Erythroblast (primary cell): ENCODE data around the gene PPDPF.
"Not testable (repeated sequence)": the region's sequence is repeated elsewhere in the genome, so short reads cannot be mapped to it uniquely, and the experiment has no call there.

Source experiments
- DNase-seq, 2 experiments: peaks; one replicate each; lab custom pipeline; 2025; lab: John Stamatoyannopoulos, UW
- GATA1 ChIP-seq: IDR thresholded peaks from 2 replicates; pipeline ENCODE4 v1.6.1; 2011; ENCODE audit warnings: low read depth, mild to moderate bottlenecking, control low read depth, low read length, moderate library complexity
- POLR2A ChIP-seq: IDR thresholded peaks from 2 replicates; pipeline ENCODE4 v1.6.1; 2011; ENCODE audit warnings: mild to moderate bottlenecking, low read length

The PPDPF gene

GRCh38 chr20:63520504-63520933 lies at the start of gene PPDPF:
Gene PPDPF (plus strand): TSS chr20:63520765. CDS start chr20:63521309, 544 bp downstream.
- DNase-seq, result peak; percentile 89 to 96
- TF ChIP-seq GATA1 (no peak), POLR2A (peak; percentile 72)

DNA sequence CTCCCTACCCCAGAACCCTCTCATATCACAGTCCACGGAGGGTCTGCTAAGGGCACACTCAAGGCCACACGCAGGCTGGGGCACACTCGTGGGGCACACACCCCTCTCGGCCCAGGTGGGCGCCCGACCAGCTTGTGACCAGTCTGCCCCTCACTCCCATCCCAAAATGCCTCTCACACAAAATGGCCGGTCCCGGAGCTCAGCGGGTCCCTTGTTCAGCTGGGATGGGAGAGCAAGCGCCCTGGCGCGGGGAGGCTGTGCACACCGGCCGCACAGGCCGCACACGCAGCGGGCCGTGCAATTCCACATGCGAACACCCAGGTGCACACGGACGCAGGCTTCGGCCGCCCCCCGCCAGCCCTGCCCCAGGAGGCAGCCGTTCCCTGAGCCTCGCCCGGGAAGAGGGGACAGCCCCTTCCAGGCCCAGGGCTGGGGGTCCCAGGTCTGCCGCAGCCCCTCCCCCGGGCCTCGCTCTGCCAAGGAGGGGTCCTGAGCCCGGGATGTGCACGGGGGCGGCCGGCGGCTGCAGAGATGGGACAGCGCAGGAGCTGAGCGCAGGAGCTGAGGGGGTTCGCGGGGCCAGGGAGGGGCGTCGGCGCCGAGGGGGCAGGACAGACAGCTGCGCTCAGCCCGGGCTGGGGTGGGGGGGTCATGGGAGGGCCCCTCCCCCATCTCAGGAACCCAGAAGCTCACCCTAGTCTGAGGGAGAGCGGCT lies 49.4 kb upstream of the PPDPF start:
- DNase-seq, result no peak
- TF ChIP-seq GATA1 (no peak), POLR2A (no peak)

DNA sequence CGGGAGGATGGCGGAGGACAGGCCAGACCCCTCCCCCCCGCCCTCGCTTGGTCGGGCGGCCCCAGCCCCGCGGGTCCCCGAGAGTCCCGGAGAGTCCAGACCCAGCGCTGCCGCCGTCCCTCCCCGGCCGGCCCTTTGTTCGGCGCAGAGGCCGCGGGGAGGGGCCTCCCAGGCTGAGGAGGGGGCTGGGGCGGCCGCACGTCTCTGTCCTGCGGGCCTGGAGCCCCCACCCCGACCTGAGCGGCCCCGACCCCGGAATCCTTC lies 48.9 kb upstream of the PPDPF start:
- TF ChIP-seq GATA1, result no peak
- no peak for TF ChIP-seq POLR2A
- DNase-seq, result no peak

DNA sequence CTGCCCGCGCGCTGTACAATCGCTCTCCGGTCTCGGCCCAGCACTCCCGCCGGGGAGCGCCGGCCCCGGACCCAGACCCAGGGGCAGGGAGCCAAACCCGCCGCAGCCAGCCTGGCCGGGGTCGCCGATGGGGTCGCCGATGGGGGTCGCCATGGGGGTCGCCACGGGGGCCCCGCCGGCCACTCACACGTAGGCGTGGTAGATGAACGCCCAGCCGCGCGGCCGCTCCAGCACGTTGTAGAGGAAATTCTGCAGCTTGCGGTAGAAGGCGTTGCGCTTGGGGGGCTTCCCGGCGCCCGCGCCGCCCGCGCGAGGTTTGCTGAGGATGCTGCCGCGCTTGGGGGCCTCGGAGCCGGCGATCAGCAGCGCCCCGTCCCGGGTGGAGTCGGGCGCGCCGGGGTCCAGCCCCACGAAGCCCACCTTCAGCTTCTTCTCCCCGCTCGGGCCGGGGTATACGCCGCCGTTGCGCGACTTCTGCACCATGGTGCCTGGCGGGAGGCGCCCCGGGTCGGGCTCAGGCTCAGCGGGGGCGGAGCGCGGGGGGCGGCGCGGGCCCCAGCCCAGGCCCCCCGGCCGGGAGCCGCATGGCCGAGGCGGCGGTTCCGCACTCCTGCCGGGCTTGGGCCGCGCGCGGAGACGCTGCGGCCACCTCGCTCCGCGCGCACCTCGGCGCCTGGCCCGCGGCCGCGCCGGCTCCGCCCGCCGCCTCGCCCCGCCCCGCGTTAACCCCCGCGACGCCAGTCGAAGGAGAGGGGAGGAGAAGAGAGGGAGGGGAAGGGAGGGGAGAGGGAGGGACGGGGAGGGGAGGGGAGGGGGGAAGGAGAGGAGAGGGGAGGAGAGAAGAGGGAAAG lies 48.4 kb upstream of the PPDPF start, which contains the start of gene KCNQ2:
Gene KCNQ2, minus strand, starts transcription at position 675 of the 851 bp plus-strand sequence. Its CDS starts 192 bp downstream, at position 483.
- TF ChIP-seq POLR2A (no peak), GATA1 (no peak)
- no peak for DNase-seq

- TF ChIP-seq POLR2A, result no peak
- TF ChIP-seq GATA1, result no peak
Observed at GRCh38 chr20:63472862-63473390, 47.6 kb upstream of the PPDPF start.

GRCh38 chr20:63473555-63474449 lies 46.8 kb upstream of the PPDPF start:
- DNase-seq, result no peak

More at GRCh38 chr20:63472862-63473390, 47.6 kb upstream of the PPDPF start:
- DNase-seq, result no peak

GRCh38 chr20:63475209-63475608 lies 45.4 kb upstream of the PPDPF start:
- no peak for TF ChIP-seq POLR2A
- no peak for TF ChIP-seq GATA1
- no peak for DNase-seq

More at GRCh38 chr20:63473555-63474449, 46.8 kb upstream of the PPDPF start:
- TF ChIP-seq GATA1 (no peak), POLR2A (no peak)

DNA sequence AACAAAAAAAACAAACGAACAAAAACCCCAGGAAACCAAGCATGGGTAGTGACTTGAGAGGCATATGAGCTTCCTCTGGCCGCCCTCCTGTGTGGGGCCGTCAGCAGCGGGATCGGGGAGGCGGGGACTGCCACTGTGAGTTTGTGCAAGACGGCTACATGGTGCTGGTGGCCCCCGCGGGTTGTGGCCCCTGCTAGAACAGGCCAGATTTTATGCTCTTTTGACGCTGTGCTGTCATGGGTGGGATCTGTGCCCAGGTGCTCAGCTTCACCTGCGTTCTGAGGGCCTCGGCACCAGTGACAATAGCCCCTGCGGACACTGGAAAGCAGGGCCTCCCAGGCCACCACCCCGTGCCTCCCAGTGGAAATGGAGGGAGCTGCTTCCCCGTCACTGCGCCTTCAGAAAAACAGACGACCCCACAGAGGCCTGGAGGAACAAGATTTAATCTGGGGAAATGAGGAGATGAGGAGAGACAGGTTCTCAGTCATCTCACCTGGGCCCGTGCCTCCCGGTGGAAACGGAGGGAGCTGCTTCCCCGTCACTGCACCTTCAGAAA lies 43.4 kb upstream of the PPDPF start:
- TF ChIP-seq GATA1, result no peak
- no peak for TF ChIP-seq POLR2A
- no peak for DNase-seq

- no peak for TF ChIP-seq POLR2A
Observed at GRCh38 chr20:63477944-63478343, 42.6 kb upstream of the PPDPF start.

GRCh38 chr20:63478346-63479302 lies 41.9 kb upstream of the PPDPF start:
- TF ChIP-seq POLR2A (no peak), GATA1 (no peak)
- no peak for DNase-seq

More at GRCh38 chr20:63477944-63478343, 42.6 kb upstream of the PPDPF start:
- no peak for DNase-seq

DNA sequence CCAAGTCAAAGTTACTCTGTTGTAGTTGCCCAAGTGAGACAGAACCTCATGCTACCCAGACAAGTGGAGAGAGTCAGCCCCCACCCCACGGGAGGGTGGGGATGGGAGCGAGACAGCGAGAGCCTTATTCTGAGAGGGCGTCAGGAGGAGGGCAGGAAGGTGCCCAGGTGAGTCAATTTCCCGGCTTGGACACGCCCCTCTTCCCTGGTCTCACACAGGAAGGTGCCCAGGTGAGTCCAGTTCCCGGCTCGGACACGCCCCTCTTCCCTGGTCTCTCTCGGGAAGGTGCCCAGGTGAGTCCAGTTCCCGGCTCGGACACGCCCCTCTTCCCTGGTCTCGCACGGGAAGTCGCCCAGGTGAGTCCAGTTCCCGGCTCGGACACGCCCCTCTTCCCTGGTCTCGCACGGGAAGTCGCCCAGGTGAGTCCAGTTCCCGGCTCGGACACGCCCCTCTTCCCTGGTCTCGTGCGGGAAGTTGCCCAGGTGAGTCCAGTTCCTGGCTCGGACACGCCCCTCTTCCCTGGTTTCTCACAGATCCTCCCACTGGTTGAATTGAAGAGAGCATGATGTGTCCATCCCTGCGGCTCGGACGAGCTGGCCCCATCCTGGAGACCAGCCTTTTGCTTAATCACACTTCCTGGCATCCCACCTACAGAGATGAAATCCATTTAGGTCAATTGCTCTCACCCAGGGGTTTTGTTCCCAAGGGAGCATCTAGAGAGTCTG lies 40.7 kb upstream of the PPDPF start:
- DNase-seq, result not testable (repeated sequence)

GRCh38 chr20:63481503-63481902 lies 39.1 kb upstream of the PPDPF start:
- no peak for TF ChIP-seq POLR2A
- TF ChIP-seq GATA1, result no peak
- DNase-seq, result no peak
